Activated CD4-positive, alpha-beta memory T cell treated with anti-CD3 and anti-CD28 coated beads, Interleukin-2, amount 10 ng/mL, durations not matched to agents 7 days and 5 days (primary cell): ENCODE measurements around the gene CNTLN. TPM values are rescaled to one million over a fixed set of nuclear protein-coding genes. Genes with fewer than 3 reads are reported as not detected.

Source experiments
- CTCF ChIA-PET: fragments of 350-600 bp; sonication (Branson Sonifier 250); formaldehyde crosslinking; loops from one replicate; lab custom pipeline; 2021; ENCODE audit warnings: antibody characterized with exemption, inconsistent platforms; lab: Charles Lee
- POLR2A ChIA-PET: fragments of 350-600 bp; sonication (Branson Sonifier 250); formaldehyde crosslinking; loops from one replicate; lab custom pipeline; 2021; ENCODE audit warnings: antibody characterized with exemption; lab: Charles Lee
- DNase-seq: peaks from one replicate; pipeline ENCODE4 v3.0.0-alpha.2; 2020
- H3K27ac Mint-ChIP-seq: one replicate; pipeline ENCODE4 v1.8.0; 2021; ENCODE audit warnings: mild to moderate bottlenecking, mixed read lengths
- H3K27me3 Mint-ChIP-seq: one replicate; pipeline ENCODE4 v1.8.0; 2021; ENCODE audit warnings: mixed read lengths
- H3K36me3 Mint-ChIP-seq: one replicate; pipeline ENCODE4 v1.8.0; 2021; ENCODE audit warnings: low read depth, mixed read lengths
- H3K4me1 Mint-ChIP-seq: one replicate; pipeline ENCODE4 v1.8.0; 2021; ENCODE audit warnings: mixed read lengths
- H3K4me3 Mint-ChIP-seq: one replicate; pipeline ENCODE4 v1.8.0; 2021; ENCODE audit warnings: mild to moderate bottlenecking, mixed read lengths
- H3K9me3 Mint-ChIP-seq: one replicate; pipeline ENCODE4 v1.8.0; 2021; ENCODE audit warnings: mixed read lengths
- total RNA-seq, 2 experiments: library from RNA; stranded (reverse); gene quantifications; one replicate each; pipeline ENCODE4 v1.2.3, GENCODE V29; 2021

Gene CNTLN
- under 1 TPM; 0.25 to 0.28 TPM for total RNA-seq

- peaks cover 5% of the 10 kb centered on the region for H3K4me1 Mint-ChIP-seq
- no peak within 1 kb of the TSS for H3K27ac Mint-ChIP-seq
- H3K36me3 Mint-ChIP-seq: peaks cover 3% of the 10 kb centered on the region
- peaks cover 3% of the 10 kb centered on the region for H3K9me3 Mint-ChIP-seq
- ChIA-PET CTCF (interaction anchor here (0.6 kb wide), 1 partner anchor 8 kb away, joined by 4 read pairs; no protein-coding TSS in a partner anchor), POLR2A (interaction anchor here (1.5 kb wide), 1 partner anchor 17 kb away, joined by 5 read pairs; no protein-coding TSS in a partner anchor)
- DNase-seq: peak; percentile 24
- H3K4me3 Mint-ChIP-seq: peak within 1 kb of the TSS; percentile 59
- peaks cover 9% of the 10 kb centered on the region for H3K27me3 Mint-ChIP-seq
These were observed at the start of gene CNTLN for GRCh38 chr9:17134396-17135294. CNTLN (plus strand) TSS chr9:17135040; CDS start chr9:17135066, 26 bp downstream.

DNA sequence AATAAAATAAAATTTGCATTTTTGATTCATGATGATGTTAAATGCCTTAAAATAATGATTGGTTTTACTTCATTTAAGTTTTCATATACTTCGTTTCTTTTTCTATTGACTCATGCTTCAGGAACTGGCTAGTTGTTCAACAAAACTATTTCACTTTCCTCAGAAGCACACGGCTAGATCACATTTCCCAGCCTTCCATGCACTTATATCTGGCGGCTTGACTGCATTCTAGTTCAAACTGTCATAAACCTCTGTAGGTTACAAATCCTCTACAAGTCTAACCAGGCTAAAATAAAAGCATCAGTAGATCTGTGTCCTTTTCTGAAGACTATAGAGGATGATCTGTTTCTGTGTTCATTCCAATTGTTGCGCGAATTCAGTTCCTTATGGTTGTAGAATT lies 46.3 kb upstream of the CNTLN start:
- CTCF ChIA-PET: no interaction called here
- POLR2A ChIA-PET: no interaction called here
- H3K27me3 Mint-ChIP-seq: no peaks in the 10 kb centered on the region
- H3K4me3 Mint-ChIP-seq: no peak overlapping the region
- no peak for DNase-seq
- no peaks in the 10 kb centered on the region for H3K36me3 Mint-ChIP-seq
- H3K4me1 Mint-ChIP-seq: no peaks in the 10 kb centered on the region
- H3K9me3 Mint-ChIP-seq: peaks cover 4% of the 10 kb centered on the region
- no peak overlapping the region for H3K27ac Mint-ChIP-seq

DNA sequence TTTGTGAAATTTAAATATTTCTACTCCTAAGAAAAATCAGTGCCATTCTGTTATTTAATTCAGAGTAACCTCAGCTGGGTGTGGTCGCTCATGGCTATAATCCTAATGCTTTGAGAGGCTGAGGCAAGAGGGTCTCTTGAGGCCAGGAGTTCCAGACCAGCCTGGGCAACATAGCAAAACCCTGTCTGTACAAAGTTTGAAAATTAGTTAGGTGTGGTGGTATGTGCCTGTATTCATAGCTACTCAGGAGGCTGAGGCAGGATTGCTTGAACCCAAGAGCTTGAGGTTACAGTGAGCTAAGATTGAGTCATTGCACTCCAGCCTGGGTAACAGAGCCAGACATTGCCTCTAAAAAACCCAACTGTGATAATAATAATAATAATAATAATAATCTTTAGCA lies 44.8 kb upstream of the CNTLN start:
- Mint-ChIP-seq H3K27me3 (no peaks in the 10 kb centered on the region), H3K27ac (no peak overlapping the region), H3K36me3 (no peaks in the 10 kb centered on the region), H3K9me3 (peaks cover 4% of the 10 kb centered on the region), H3K4me1 (no peaks in the 10 kb centered on the region), H3K4me3 (no peak overlapping the region)
- ChIA-PET CTCF (no interaction called here), POLR2A (no interaction called here)
- DNase-seq: no peak

- no peaks in the 10 kb centered on the region for H3K4me1 Mint-ChIP-seq
- H3K27me3 Mint-ChIP-seq: no peaks in the 10 kb centered on the region
- peaks cover under 1% of the 10 kb centered on the region for H3K9me3 Mint-ChIP-seq
- H3K4me3 Mint-ChIP-seq: no peak overlapping the region
- H3K36me3 Mint-ChIP-seq: no peaks in the 10 kb centered on the region
- CTCF ChIA-PET: interaction anchor here (1.5 to 2.5 kb wide), 4 partner anchors 14 to 347 kb away, joined by 3 to 11 read pairs (median 4); no protein-coding TSS in a partner anchor
- POLR2A ChIA-PET: no interaction called here
- no peak for DNase-seq
- H3K27ac Mint-ChIP-seq: no peak overlapping the region
These were observed 18.4 kb upstream of the CNTLN start for GRCh38 chr9:17116400-17116837.

- H3K4me1 Mint-ChIP-seq: no peaks in the 10 kb centered on the region
- H3K27ac Mint-ChIP-seq: no peak overlapping the region
- CTCF ChIA-PET: interaction anchor here (0.7 to 2.5 kb wide), 4 partner anchors 9 to 346 kb away, joined by 4 to 11 read pairs (median 6); no protein-coding TSS in a partner anchor
- H3K9me3 Mint-ChIP-seq: peaks cover 4% of the 10 kb centered on the region
- H3K4me3 Mint-ChIP-seq: no peak overlapping the region
- no peaks in the 10 kb centered on the region for H3K27me3 Mint-ChIP-seq
- no peaks in the 10 kb centered on the region for H3K36me3 Mint-ChIP-seq
- no peak for DNase-seq
- POLR2A ChIA-PET: interaction anchor here (1.6 kb wide), 1 partner anchor 18 kb away, joined by 5 read pairs; the partner anchor contains the start of gene CNTLN
These were observed 17.5 kb upstream of the CNTLN start for GRCh38 chr9:17117372-17117771.

DNA sequence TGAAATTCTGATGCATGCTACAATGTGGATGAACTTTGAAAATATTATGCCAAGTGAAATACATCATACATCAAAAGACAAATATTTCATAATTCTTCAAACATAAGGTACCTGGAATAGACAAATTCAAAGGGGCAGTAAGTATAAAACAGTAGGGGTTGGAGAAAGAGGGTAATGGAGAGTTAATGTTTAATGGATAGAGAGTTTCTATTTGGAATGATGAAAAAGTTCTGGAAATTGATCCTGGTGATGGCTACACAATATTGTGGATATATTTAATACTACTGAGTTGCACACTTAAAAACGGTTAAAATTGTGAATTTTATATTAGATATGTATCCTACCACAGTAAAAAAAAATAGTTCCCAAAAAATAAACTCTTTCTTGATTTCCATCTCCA lies 14.6 kb upstream of the CNTLN start:
- ChIA-PET POLR2A (no interaction called here), CTCF (no interaction called here)
- Mint-ChIP-seq H3K36me3 (no peaks in the 10 kb centered on the region), H3K9me3 (peaks cover 7% of the 10 kb centered on the region), H3K4me1 (no peaks in the 10 kb centered on the region), H3K27ac (no peak overlapping the region), H3K4me3 (no peak overlapping the region), H3K27me3 (no peaks in the 10 kb centered on the region)
- no peak for DNase-seq

DNA sequence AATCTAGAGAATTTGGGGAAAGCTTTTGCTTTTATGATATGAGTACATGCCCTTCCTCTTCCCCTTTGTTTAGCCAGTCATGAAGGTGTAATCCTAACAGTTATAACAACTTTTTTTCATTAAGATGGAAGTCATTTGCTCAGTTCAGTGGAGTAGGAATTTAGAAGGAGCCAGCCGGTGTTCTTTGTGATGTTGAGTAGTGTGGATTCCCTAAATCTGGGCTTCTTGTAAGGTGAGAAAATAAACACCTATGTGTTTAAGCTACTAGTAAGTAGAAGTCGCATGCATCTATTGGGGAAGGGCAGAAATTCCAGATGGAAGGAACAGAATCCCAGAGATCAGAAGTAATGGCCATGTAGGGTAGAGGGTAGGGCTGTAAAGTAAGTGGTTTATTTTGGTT lies 13.6 kb upstream of the CNTLN start:
- H3K27me3 Mint-ChIP-seq: no peaks in the 10 kb centered on the region
- POLR2A ChIA-PET: no interaction called here
- H3K9me3 Mint-ChIP-seq: peaks cover 9% of the 10 kb centered on the region
- H3K27ac Mint-ChIP-seq: no peak overlapping the region
- H3K36me3 Mint-ChIP-seq: no peaks in the 10 kb centered on the region
- CTCF ChIA-PET: no interaction called here
- no peaks in the 10 kb centered on the region for H3K4me1 Mint-ChIP-seq
- DNase-seq: no peak
- H3K4me3 Mint-ChIP-seq: no peak overlapping the region

DNA sequence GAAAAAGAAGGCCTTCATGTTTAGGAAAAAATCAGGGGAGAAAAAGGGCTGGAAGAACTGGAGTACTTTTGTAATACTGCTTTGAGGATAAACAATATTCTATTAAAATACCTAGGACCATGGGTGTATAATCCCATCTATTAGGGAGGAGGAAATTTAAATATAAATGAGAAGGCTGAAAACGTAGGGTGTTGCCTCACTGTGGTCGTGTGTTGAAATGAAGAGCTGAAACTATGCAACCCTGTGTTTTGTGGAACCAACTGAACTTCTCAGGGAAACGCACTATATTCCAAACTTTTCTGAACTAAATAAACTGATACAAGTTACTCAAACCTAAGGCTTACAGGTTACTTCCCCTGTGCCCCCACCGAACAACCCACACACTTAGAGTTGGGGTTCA lies 4.5 kb upstream of the CNTLN start:
- Mint-ChIP-seq H3K27ac (no peak overlapping the region), H3K27me3 (peaks cover 9% of the 10 kb centered on the region), H3K4me3 (no peak overlapping the region), H3K36me3 (peaks cover 3% of the 10 kb centered on the region), H3K9me3 (peaks cover 6% of the 10 kb centered on the region), H3K4me1 (peaks cover 5% of the 10 kb centered on the region)
- DNase-seq: no peak
- POLR2A ChIA-PET: no interaction called here
- CTCF ChIA-PET: no interaction called here

GRCh38 chr9:17130725-17131124 lies 4.1 kb upstream of the CNTLN start:
- Mint-ChIP-seq H3K27me3 (peaks cover 9% of the 10 kb centered on the region), H3K4me1 (peaks cover 5% of the 10 kb centered on the region), H3K36me3 (peaks cover 3% of the 10 kb centered on the region), H3K4me3 (no peak overlapping the region), H3K27ac (no peak overlapping the region), H3K9me3 (peaks cover 5% of the 10 kb centered on the region)
- POLR2A ChIA-PET: no interaction called here
- no peak for DNase-seq
- CTCF ChIA-PET: no interaction called here

DNA sequence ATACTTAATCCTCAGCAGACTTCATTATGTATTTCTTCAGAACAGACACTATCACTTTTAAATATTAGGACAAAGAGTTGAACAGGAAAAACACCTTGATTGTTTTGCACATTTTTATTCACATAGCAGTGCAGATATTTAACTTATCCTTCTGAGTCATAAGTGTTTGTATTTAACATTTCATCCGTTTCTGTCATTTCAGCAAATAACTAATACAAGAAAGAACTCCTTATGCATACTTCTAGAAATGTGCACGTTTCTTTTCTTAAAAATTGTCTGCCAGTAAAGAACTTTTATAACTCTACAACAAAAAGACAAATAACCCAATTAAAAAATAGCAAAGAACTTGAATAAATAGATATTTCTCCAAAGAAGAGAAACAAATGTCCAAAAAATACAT lies 3.3 kb upstream of the CNTLN start:
- Mint-ChIP-seq H3K27ac (no peak overlapping the region), H3K27me3 (peaks cover 9% of the 10 kb centered on the region), H3K4me3 (no peak overlapping the region), H3K4me1 (peaks cover 5% of the 10 kb centered on the region), H3K36me3 (peaks cover 3% of the 10 kb centered on the region), H3K9me3 (peaks cover 3% of the 10 kb centered on the region)
- DNase-seq: no peak
- CTCF ChIA-PET: no interaction called here
- POLR2A ChIA-PET: no interaction called here

DNA sequence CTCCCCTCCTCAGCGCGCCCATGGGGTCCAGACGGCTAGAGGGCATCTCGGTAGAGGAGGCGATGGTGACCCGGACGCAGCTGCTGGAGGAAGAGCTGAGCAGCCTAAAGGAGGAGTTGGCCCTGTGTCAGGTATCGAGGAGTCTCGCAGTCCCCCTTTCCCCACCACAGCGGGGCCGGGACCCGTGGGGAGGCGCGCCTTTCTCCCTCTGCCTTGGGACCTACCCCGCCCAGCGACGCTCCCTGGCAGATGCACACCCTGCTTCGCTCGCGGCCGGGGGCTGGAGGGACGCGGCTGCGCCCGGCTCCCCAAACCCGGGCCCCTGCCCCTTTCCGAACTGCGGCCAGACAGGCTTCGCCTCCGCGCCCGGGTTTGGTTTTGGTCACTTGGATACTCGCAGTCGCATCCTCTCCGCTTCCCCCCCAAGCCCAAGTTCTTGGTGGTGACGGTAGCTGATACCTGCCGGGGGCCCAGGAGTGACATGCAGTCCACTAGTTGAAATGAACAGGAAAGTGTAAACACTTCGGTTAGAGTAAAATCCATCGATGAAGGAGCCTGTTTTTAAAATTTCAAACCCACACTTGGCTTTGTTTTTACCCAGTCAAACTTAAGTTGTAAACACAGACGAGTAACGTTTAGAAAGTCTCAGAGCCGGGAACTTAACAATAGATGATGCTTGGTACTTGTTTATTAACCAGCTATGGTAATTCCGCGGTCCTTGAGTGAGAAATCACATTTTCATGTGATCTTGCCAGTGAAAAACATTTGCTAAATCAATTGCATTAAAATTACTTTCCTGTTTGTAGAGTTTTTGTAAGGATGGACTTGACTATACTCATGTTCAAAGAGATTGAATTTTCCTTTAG lies 688 bp downstream of the CNTLN start:
- DNase-seq: no peak
- CTCF ChIA-PET: interaction anchor here (0.6 kb wide), 1 partner anchor 9 kb away, joined by 4 read pairs; no protein-coding TSS in a partner anchor
- H3K36me3 Mint-ChIP-seq: peaks cover 3% of the 10 kb centered on the region
- no peak overlapping the region for H3K27ac Mint-ChIP-seq
- peaks cover 3% of the 10 kb centered on the region for H3K9me3 Mint-ChIP-seq
- POLR2A ChIA-PET: interaction anchor here (1.5 kb wide), 1 partner anchor 18 kb away, joined by 5 read pairs; no protein-coding TSS in a partner anchor
- H3K27me3 Mint-ChIP-seq: peaks cover 9% of the 10 kb centered on the region
- H3K4me3 Mint-ChIP-seq: peak overlapping the region; percentile 59
- H3K4me1 Mint-ChIP-seq: peaks cover 5% of the 10 kb centered on the region

- no peak for DNase-seq
- Mint-ChIP-seq H3K9me3 (peaks cover 8% of the 10 kb centered on the region), H3K36me3 (peaks cover 3% of the 10 kb centered on the region), H3K4me3 (no peak overlapping the region), H3K4me1 (peaks cover 5% of the 10 kb centered on the region), H3K27ac (no peak overlapping the region), H3K27me3 (peaks cover 9% of the 10 kb centered on the region)
- POLR2A ChIA-PET: no interaction called here
- CTCF ChIA-PET: no interaction called here
These were observed 2.7 kb downstream of the CNTLN start for GRCh38 chr9:17137566-17137965.

- H3K27me3 Mint-ChIP-seq: peaks cover 9% of the 10 kb centered on the region
- ChIA-PET POLR2A (no interaction called here), CTCF (no interaction called here)
- H3K27ac Mint-ChIP-seq: no peak overlapping the region
- H3K36me3 Mint-ChIP-seq: peaks cover 3% of the 10 kb centered on the region
- no peak for DNase-seq
- peaks cover 8% of the 10 kb centered on the region for H3K9me3 Mint-ChIP-seq
- H3K4me3 Mint-ChIP-seq: no peak overlapping the region
- peaks cover 5% of the 10 kb centered on the region for H3K4me1 Mint-ChIP-seq
These were observed 3.7 kb downstream of the CNTLN start for GRCh38 chr9:17138503-17138902.
